WI38 (cell line): ENCODE data around the gene GPR55.
"Not testable (repeated sequence)": the region's sequence is repeated elsewhere in the genome, so short reads cannot be mapped to it uniquely, and the experiment has no call there.

Experiments used
- H3K4me3 ChIP-seq: 2 replicates; pipeline ENCODE4 v1.5.1; 2011; ENCODE audit warnings: low read depth, mild to moderate bottlenecking, control low read depth, low read length
- TF ChIP-seq, protein P1 (sequence below): IDR thresholded peaks from 2 replicates; pipeline ENCODE4 v1.5.1; 2012; ENCODE audit warnings: low read depth, mild to moderate bottlenecking, control low read depth, low read length

Gene GPR55, protein sequence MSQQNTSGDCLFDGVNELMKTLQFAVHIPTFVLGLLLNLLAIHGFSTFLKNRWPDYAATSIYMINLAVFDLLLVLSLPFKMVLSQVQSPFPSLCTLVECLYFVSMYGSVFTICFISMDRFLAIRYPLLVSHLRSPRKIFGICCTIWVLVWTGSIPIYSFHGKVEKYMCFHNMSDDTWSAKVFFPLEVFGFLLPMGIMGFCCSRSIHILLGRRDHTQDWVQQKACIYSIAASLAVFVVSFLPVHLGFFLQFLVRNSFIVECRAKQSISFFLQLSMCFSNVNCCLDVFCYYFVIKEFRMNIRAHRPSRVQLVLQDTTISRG

DNA sequence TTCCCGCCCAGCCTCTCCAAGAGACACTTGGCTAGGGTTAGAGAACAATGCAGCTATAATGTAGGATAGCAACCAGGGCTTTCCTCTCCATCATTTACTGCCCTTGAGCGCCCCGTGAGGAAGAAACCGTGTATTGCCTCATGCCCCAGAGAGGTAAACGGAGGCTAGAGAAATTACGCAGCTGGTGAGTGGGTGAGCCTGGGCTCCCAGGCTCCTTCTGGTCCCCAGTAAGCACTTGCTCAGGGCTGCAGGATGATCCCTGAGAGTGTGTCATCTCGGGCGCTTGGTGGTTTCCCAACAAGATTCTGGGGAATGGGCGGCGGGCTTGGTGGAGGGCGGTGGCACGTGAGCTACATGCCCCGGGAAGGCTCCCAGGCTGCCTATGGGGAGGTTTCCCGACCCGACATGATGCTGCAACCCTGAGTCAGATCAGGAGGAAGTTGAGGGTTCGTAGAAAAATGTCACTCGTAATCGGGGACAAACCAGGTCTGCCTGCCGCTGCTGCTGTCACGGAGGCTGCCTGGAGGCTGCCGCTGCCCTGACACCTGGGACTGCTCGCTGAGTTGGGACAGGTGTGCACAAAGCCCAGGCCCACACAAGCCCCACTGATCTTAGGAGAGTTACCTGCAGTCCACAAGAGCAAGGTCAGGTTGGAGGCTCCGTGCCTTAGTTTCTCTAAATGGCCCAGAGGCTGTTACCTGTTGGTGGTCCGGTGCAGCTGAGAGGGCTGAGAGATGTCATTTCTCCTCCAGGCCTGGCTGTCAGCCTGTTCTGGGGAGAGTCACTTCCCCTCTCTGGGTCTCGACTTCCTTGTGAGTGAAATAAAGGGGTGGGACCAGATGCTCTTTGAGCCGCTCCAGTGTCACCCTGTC lies at the start of gene GPR55:
TSS of gene GPR55 (minus strand) at position 773 of the 872 bp plus-strand sequence. CDS start 14,280 bp downstream, outside the sequence.
- TF ChIP-seq, protein P1, sequence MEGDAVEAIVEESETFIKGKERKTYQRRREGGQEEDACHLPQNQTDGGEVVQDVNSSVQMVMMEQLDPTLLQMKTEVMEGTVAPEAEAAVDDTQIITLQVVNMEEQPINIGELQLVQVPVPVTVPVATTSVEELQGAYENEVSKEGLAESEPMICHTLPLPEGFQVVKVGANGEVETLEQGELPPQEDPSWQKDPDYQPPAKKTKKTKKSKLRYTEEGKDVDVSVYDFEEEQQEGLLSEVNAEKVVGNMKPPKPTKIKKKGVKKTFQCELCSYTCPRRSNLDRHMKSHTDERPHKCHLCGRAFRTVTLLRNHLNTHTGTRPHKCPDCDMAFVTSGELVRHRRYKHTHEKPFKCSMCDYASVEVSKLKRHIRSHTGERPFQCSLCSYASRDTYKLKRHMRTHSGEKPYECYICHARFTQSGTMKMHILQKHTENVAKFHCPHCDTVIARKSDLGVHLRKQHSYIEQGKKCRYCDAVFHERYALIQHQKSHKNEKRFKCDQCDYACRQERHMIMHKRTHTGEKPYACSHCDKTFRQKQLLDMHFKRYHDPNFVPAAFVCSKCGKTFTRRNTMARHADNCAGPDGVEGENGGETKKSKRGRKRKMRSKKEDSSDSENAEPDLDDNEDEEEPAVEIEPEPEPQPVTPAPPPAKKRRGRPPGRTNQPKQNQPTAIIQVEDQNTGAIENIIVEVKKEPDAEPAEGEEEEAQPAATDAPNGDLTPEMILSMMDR = no peak
- H3K4me3 ChIP-seq = no peak within 1 kb of the TSS

DNA sequence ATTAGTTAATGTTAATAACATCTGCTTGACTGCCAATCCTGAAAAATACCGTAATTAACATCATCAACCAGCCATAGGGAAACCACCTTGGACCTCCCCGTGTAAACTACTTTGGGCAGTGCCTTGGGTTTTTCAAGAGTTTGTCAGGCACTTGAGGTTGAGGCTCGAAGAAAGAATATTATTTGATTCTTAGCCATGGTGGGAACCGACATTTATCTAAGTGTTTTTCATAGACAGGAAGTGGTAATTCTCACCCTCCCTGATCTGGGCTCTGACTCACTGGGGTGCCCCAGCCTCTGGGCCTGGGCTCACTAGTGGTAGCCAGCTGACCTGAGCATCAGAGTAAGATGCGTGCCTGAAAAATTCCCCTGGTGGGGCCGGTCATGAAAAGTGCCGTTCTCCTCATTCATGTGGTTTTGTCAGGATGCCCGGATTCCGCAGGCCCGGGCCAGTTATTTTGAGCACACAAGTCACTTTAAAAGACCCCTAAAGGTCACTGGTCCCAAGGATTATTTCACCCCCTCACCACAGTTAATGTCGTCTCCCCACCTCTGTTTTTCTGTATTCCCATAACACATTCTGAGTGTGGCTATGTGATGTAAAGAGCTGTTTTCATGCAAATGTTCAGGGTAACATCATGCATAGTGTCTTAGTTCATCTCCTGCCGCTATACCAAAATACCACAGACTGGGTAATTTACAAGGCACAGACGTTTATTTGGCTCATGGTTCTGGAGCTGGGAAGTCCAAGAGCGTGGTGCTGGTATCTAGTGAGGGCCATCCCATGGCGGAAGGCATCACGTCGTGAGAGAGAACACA lies 49.3 kb upstream of the GPR55 start:
- TF ChIP-seq, protein P1 = no peak
- no peak overlapping the region for H3K4me3 ChIP-seq

DNA sequence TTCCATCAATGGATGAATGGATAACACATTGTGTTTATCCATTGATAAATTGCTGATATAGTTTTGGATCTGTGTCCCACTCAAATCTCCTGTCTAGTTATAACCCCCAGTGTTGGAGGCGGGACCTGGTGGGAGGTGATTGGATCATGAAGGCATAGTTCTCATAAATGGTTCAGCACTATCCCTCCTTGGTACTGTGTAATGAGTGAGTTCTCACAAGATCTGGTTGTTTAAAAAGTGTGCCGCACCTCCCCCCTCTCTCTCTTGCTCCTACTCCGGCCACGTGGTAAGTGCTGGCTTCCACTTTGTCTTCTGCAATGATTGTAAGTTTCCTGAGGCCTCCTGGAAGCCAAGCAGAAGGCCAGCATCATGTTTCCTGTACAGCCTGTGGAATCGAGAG lies 47.0 kb upstream of the GPR55 start:
- TF ChIP-seq, protein P1 = no peak
- no peak overlapping the region for H3K4me3 ChIP-seq

DNA sequence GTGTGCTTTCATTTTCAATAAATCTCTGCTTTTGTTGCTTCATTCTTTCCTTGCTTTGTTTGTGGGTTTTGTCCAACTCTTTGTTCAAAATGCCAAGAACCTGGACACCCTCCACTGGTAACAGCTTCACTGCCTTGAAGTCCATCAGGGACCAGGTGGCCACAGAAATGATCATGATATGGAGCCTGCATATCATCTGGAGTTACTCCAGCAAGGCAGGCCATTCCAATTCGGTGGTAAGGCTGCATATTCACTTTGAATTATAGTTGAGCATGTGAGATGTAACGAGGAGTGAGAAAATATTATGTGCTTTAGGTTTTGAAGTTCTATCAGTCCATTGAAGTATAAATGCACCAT lies 44.6 kb upstream of the GPR55 start:
- H3K4me3 ChIP-seq = peak overlapping the region; percentile 39
- TF ChIP-seq, protein P1 = no peak

DNA sequence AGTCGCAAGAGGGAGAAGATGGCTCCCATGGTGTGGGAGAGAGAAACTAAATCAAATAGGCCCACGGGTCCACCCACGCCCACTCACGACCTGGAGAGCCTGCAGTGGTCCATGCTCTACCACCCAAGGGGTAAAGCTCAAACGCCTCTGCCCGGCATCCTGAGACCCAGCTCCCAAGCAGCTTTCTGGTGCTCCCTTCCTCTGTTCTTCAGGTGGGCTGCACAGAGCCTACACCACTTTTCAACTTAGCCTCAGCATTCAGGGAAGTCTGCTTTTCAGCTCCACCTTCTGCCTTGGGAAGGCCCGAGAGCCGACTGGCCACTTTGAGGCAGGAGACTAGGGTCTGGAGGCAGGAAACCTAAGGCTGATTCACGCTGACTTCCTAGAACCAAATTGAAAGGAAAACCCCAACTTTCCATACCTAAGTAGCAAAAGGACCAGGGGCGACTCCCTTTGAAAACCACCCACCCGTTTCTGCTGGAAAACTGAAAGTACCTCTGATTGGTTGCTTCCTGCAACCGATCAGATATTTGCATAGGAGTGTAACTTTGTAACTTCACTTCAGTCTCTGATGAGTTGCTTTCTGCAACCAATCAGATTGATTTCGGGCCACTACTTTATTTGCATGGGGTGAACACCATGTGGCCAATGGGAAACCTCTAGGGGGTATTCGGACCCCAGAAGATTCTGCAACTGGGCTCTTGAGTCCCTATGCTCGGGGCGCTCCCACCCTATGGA lies 44.0 kb upstream of the GPR55 start:
- TF ChIP-seq, protein P1 = no peak
- peak overlapping the region; percentile 39 for H3K4me3 ChIP-seq

DNA sequence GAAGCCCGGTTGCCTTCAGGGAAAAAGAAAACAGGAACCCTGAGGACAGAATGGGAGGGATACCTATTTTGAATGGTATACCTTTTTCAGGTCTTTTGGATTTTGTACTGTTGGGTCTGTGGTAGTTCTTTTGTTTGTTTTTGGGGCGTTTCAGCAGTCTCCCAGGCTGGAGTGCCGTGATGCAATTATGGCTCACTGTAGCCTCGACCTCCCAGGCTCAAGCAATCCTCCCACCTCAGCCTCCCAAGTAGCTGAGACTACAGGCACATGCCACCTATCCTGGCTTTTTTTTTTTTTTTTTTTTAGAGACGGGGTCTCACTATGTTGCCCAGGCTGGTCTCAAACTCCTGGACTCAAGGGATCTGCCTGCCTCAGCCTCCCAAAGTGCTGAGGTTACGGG lies 43.3 kb upstream of the GPR55 start:
- not testable (repeated sequence) for H3K4me3 ChIP-seq

DNA sequence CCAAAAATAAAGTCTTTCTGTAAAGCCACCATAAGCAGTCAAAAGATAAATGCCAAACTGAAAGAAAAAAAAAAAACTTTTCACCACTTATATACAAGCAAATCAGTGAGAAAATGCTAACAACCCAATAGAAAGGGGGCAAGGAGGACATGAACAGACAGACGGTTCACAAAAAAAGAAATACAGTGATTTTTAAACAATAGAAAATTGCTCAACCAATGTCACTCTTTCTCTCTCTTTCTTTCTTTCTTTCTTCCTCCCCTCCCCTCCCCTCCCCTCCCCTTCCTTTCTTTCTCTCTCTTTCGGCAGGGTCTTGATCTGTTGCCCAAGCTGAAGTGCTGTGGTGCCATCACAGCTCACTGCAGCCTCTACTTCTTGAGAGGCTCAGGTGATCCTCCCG lies 42.1 kb upstream of the GPR55 start:
- TF ChIP-seq, protein P1 = no peak
- H3K4me3 ChIP-seq = no peak overlapping the region
